GM12891 (cell line): ENCODE measurements around the gene S1PR1.

Experiments used
- POLR2A ChIP-seq: IDR thresholded peaks from 2 replicates; pipeline ENCODE4 v1.6.1; 2011; ENCODE audit warnings: low read depth, low read length, control low read depth
- POLR2AphosphoS5 ChIP-seq: IDR thresholded peaks from 2 replicates; pipeline ENCODE4 v1.6.1; 2011; ENCODE audit warnings: low read depth, low read length, control low read depth
- TAF1 ChIP-seq: IDR thresholded peaks from 2 replicates; pipeline ENCODE4 v1.6.1; 2011; ENCODE audit warnings: low read depth, low read length, control low read depth

DNA sequence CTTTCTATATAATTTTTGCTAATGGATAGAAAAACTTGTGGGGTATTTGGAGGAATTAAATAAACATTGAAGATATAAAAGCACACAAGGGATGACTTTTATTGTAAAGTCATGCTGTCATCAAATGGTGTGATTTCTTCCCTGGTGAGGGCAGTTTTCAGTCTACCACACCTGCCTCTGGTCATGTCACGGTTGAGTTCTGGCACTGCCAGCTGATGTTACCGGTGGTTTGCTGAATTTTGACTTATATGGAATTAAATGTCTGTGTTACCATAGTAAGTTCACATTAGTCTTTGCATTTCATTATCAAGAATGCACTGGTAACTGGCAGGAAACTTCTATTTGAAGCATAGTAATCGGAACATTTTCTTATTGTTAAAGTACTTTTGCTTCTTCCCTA is 13.4 kb downstream of the S1PR1 start:
- TF ChIP-seq POLR2A, result no peak
- TF ChIP-seq POLR2AphosphoS5, result no peak
- TF ChIP-seq TAF1, result no peak
